PC-9 (cell line): ENCODE results near the gene LMNTD2. TPM values are rescaled to one million over a fixed set of nuclear protein-coding genes. Genes with fewer than 3 reads are reported as not detected.

Source experiments
- BruUV-seq: library from RNA; stranded (reverse); fragments of 400-500 nt; replicated peaks from 2 replicates; lab custom pipeline; 2021; lab: Mats Ljungman, UMichigan
- CTCF ChIA-PET: fragments of 300-600 bp; sonication (Branson Sonifier 250); formaldehyde crosslinking; loops from one replicate; lab custom pipeline; 2022; ENCODE audit warnings: antibody characterized with exemption; lab: Charles Lee
- POLR2A ChIA-PET: fragments of 300-600 bp; sonication (Branson Sonifier 250); formaldehyde crosslinking; loops from one replicate; lab custom pipeline; 2022; ENCODE audit warnings: antibody characterized with exemption; ENCODE audit not compliant: unreplicated experiment; lab: Charles Lee
- DNase-seq, 2 experiments: peaks; one replicate each; pipeline versions ENCODE4 v3.0.0 to v3.0.0-alpha.2; 2015 to 2022; ENCODE audit warnings: mixed read lengths in 1 of 2
- H2AFZ ChIP-seq: fragments of 200-600 bp; sonication (generic); 2 replicates; pipeline ENCODE4 v1.8.1; 2017; ENCODE audit warnings: antibody characterized with exemption
- H3F3A ChIP-seq: fragments of 200-600 bp; sonication (generic); 2 replicates; pipeline ENCODE4 v1.8.1; 2017; ENCODE audit warnings: antibody characterized with exemption, mild to moderate bottlenecking, low read depth; ENCODE audit not compliant: insufficient read depth
- H3K27ac ChIP-seq: fragments of 200-600 bp; sonication (generic); 2 replicates; pipeline ENCODE4 v1.6.1; 2016; ENCODE audit warnings: mixed run types
- H3K27me3 ChIP-seq: fragments of 200-600 bp; sonication (generic); 2 replicates; pipeline ENCODE4 v1.6.1; 2016; ENCODE audit warnings: low read depth, mixed run types; ENCODE audit not compliant: insufficient read depth
- H3K36me3 ChIP-seq: fragments of 200-600 bp; sonication (generic); 2 replicates; pipeline ENCODE4 v1.6.1; 2016; ENCODE audit warnings: low read depth, mixed run types
- H3K4me1 ChIP-seq: fragments of 200-600 bp; sonication (generic); replicated peaks from 2 replicates; pipeline ENCODE4 v1.6.1; 2016; ENCODE audit warnings: mixed run types; ENCODE audit not compliant: insufficient read depth
- H3K4me2 ChIP-seq: fragments of 200-600 bp; sonication (generic); 2 replicates; pipeline ENCODE4 v1.6.1; 2017; ENCODE audit warnings: mixed run types
- H3K4me3 ChIP-seq: fragments of 200-600 bp; sonication (generic); 2 replicates; pipeline ENCODE4 v1.6.1; 2016; ENCODE audit warnings: mixed run types
- H3K79me2 ChIP-seq: fragments of 200-600 bp; sonication (generic); 2 replicates; pipeline ENCODE4 v1.6.1; 2017; ENCODE audit warnings: low read depth, mixed run types
- H3K9me2 ChIP-seq: fragments of 200-600 bp; sonication (generic); 2 replicates; pipeline ENCODE4 v1.8.1; 2017; ENCODE audit warnings: mild to moderate bottlenecking; ENCODE audit not compliant: insufficient read depth
- H3K9me3 ChIP-seq: fragments of 200-600 bp; sonication (generic); 2 replicates; pipeline ENCODE4 v1.8.1; 2016; ENCODE audit warnings: low read depth; ENCODE audit not compliant: insufficient read depth
- H4K20me1 ChIP-seq: fragments of 200-600 bp; sonication (generic); 2 replicates; pipeline ENCODE4 v1.8.1; 2017; ENCODE audit not compliant: insufficient read depth
- EZH2 ChIP-seq: fragments of 200-600 bp; sonication (generic); IDR thresholded peaks from 2 replicates; pipeline ENCODE4 v1.8.0; 2017; ENCODE audit warnings: antibody characterized with exemption, low read depth
- intact Hi-C: fragments of 100-400 bp; cut with micrococcal nuclease; formaldehyde crosslinking; loops from one replicate; pipeline ENCODE4 v1.10.0; 2022; ENCODE audit not compliant: unreplicated experiment
- total RNA-seq: library from RNA; stranded (reverse); gene quantifications from 2 replicates; pipeline ENCODE4 v1.2.3, GENCODE V29; 2021
- TF ChIP-seq, protein P1 (sequence below): fragments of 200-600 bp; sonication (generic); conservative IDR thresholded peaks from 2 replicates; pipeline ENCODE4 v1.6.1; 2017; ENCODE audit warnings: mixed run types, antibody characterized with exemption, mild to moderate bottlenecking, moderate library complexity

The LMNTD2 gene
- total RNA-seq, 1 experiment from 2014 or later, result 16.3 TPM

GRCh38 chr11:606245-606644, 45.7 kb upstream of the LMNTD2 start:
- CTCF ChIA-PET, result no interaction called here
- intact Hi-C loops, result no loop called here
- peak in 1 of 2 experiments; percentile 79 for DNase-seq

GRCh38 chr11:605286-606129, 45.0 kb upstream of the LMNTD2 start:
- no peak for TF ChIP-seq EZH2
- Histone ChIP-seq H3K9me2 (no peaks in the 10 kb centered on the region), H3K9me3 (no peaks in the 10 kb centered on the region), H3K27ac (no peak overlapping the region), H3K4me3 (no peak overlapping the region), H3K4me1 (no peaks in the 10 kb centered on the region), H3K4me2 (no peak overlapping the region), H3K27me3 (no peaks in the 10 kb centered on the region), H3K79me2 (no peaks in the 10 kb centered on the region), H3K36me3 (no peaks in the 10 kb centered on the region), H3F3A (no peaks in the 10 kb centered on the region), H2AFZ (no peak overlapping the region), H4K20me1 (no peaks in the 10 kb centered on the region)
- DNase-seq, result no peak
- intact Hi-C loops, result no loop called here
- POLR2A ChIA-PET, result no interaction called here
- CTCF ChIA-PET, result no interaction called here
- no TSS peak for BruUV-seq

More at GRCh38 chr11:606245-606644, 45.7 kb upstream of the LMNTD2 start:
- BruUV-seq, result no TSS peak
- Histone ChIP-seq H3K27me3 (no peaks in the 10 kb centered on the region), H3K4me2 (no peak overlapping the region), H2AFZ (no peak overlapping the region), H3K9me3 (no peaks in the 10 kb centered on the region), H3K4me1 (no peaks in the 10 kb centered on the region), H3K36me3 (no peaks in the 10 kb centered on the region), H3K79me2 (no peaks in the 10 kb centered on the region), H3F3A (no peaks in the 10 kb centered on the region), H3K9me2 (no peaks in the 10 kb centered on the region), H3K27ac (no peak overlapping the region), H3K4me3 (no peak overlapping the region), H4K20me1 (no peaks in the 10 kb centered on the region)
- POLR2A ChIA-PET, result no interaction called here
- no peak for TF ChIP-seq EZH2
- TF ChIP-seq, protein P1, sequence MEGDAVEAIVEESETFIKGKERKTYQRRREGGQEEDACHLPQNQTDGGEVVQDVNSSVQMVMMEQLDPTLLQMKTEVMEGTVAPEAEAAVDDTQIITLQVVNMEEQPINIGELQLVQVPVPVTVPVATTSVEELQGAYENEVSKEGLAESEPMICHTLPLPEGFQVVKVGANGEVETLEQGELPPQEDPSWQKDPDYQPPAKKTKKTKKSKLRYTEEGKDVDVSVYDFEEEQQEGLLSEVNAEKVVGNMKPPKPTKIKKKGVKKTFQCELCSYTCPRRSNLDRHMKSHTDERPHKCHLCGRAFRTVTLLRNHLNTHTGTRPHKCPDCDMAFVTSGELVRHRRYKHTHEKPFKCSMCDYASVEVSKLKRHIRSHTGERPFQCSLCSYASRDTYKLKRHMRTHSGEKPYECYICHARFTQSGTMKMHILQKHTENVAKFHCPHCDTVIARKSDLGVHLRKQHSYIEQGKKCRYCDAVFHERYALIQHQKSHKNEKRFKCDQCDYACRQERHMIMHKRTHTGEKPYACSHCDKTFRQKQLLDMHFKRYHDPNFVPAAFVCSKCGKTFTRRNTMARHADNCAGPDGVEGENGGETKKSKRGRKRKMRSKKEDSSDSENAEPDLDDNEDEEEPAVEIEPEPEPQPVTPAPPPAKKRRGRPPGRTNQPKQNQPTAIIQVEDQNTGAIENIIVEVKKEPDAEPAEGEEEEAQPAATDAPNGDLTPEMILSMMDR, result no peak

DNA sequence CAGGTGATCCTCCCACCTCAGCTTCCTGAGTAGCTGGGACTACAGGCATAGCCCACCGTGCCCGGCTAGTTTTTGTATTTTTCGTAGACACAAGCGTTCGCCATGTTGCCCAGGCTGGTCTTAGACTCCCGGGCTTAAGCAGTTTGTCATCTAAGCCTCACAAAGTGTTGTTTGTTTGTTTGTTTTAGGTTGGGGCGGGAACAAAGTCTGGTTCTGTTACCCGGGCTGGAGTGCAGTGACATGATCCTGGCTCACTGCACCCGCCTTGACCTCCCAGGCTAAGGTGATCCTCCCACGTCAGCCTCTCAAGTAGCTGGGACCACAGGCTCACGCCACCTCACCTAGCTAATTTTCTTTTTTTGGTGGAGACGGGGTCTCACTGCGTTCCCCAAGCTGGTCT, 42.6 kb upstream of the LMNTD2 start:
- no peaks in the 10 kb centered on the region for H3K27me3 ChIP-seq
- H3F3A ChIP-seq, result no peaks in the 10 kb centered on the region
- no peaks in the 10 kb centered on the region for H3K9me3 ChIP-seq
- intact Hi-C loops, result no loop called here
- TF ChIP-seq EZH2, result no peak
- TF ChIP-seq, protein P1, result no peak
- POLR2A ChIA-PET, result no interaction called here
- H3K4me2 ChIP-seq, result no peak overlapping the region
- H3K79me2 ChIP-seq, result no peaks in the 10 kb centered on the region
- CTCF ChIA-PET, result no interaction called here
- BruUV-seq, result no TSS peak
- no peak overlapping the region for H3K4me3 ChIP-seq
- H3K9me2 ChIP-seq, result no peaks in the 10 kb centered on the region
- no peaks in the 10 kb centered on the region for H3K36me3 ChIP-seq
- no peaks in the 10 kb centered on the region for H3K4me1 ChIP-seq
- no peaks in the 10 kb centered on the region for H4K20me1 ChIP-seq
- H2AFZ ChIP-seq, result no peak overlapping the region
- H3K27ac ChIP-seq, result no peak overlapping the region
- no peak for DNase-seq
